Liver (tissue), 9 donors: Measurements from ENCODE around the gene FKBP11. TPM values are rescaled to one million over a fixed set of nuclear protein-coding genes. Genes with fewer than 3 reads are reported as not detected.
A peak's percentile ranks its signal among the peaks of the same experiment; 100 is the strongest.

ENCODE experiments used
- DNase-seq: peaks from one replicate; pipeline ENCODE4 v3.0.0-alpha.2; 2017; ENCODE audit warnings: low spot score
- H3K27ac ChIP-seq, 2 donors: one replicate each; pipeline ENCODE4 v1.7.0; 2013; ENCODE audit warnings: inconsistent platforms in 2 of 2, low read length in 2 of 2, control low read depth in 1 of 2, low read depth in 1 of 2, mild to moderate bottlenecking in 1 of 2
- H3K27me3 ChIP-seq, 4 donors: one replicate each; pipeline versions ENCODE4 v1.6.1 to v1.7.0; 2013; ENCODE audit warnings: low read length in 3 of 4, inconsistent platforms in 1 of 4, mild to moderate bottlenecking in 1 of 4, moderate library complexity in 1 of 4; ENCODE audit not compliant: control insufficient read depth in 4 of 4, insufficient read depth in 4 of 4
- H3K36me3 ChIP-seq, 4 donors: one replicate each; pipeline versions ENCODE4 v1.6.1 to v1.7.0; 2013; ENCODE audit warnings: low read length in 3 of 4, mild to moderate bottlenecking in 3 of 4, low read depth in 1 of 4, moderate library complexity in 1 of 4; ENCODE audit not compliant: control insufficient read depth in 4 of 4, insufficient read depth in 3 of 4
- H3K4me1 ChIP-seq, 4 donors: one replicate each; pipeline versions ENCODE4 v1.6.1 to v1.7.0; 2013; ENCODE audit warnings: low read length in 3 of 4, mild to moderate bottlenecking in 3 of 4, moderate library complexity in 1 of 4; ENCODE audit not compliant: control insufficient read depth in 4 of 4, insufficient read depth in 4 of 4
- H3K4me3 ChIP-seq, 3 donors: one replicate each; pipeline versions ENCODE4 v1.6.1 to v1.7.0; 2013; ENCODE audit warnings: low read length in 3 of 3, control low read depth in 1 of 3, low read depth in 1 of 3, mild to moderate bottlenecking in 1 of 3
- H3K9ac ChIP-seq, 2 donors: one replicate each; pipeline ENCODE4 v1.7.0; 2013; ENCODE audit warnings: low read length in 2 of 2, mild to moderate bottlenecking in 2 of 2, moderate library complexity in 2 of 2, control low read depth in 1 of 2, low read depth in 1 of 2
- H3K9me3 ChIP-seq, 4 donors: one replicate each; pipeline versions ENCODE4 v1.6.1 to v1.7.0; 2013; ENCODE audit warnings: low read length in 3 of 4; ENCODE audit not compliant: control insufficient read depth in 4 of 4
- EGR1 ChIP-seq, 2 donors: IDR thresholded peaks; 2 replicates each; pipeline ENCODE4 v1.6.1; 2016 to 2018; ENCODE audit warnings: antibody characterized with exemption in 2 of 2, low read depth in 2 of 2
- FOXA1 ChIP-seq: IDR thresholded peaks from 2 replicates; pipeline ENCODE4 v1.6.1; 2016; ENCODE audit warnings: antibody characterized with exemption
- FOXA2 ChIP-seq: IDR thresholded peaks from 2 replicates; pipeline ENCODE4 v1.6.1; 2016; ENCODE audit warnings: antibody characterized with exemption
- HNF4A ChIP-seq, 2 donors: conservative IDR thresholded peaks; 2 replicates each; pipeline ENCODE4 v1.6.1; 2016; ENCODE audit warnings: antibody characterized with exemption in 2 of 2, mild to moderate bottlenecking in 2 of 2
- HNF4G ChIP-seq: IDR thresholded peaks from 2 replicates; pipeline ENCODE4 v1.6.1; 2016; ENCODE audit warnings: antibody characterized with exemption
- JUND ChIP-seq, 2 donors: IDR thresholded peaks; 2 replicates each; pipeline ENCODE4 v1.6.1; 2016; ENCODE audit warnings: antibody characterized with exemption in 2 of 2
- MAX ChIP-seq: IDR thresholded peaks from 2 replicates; pipeline ENCODE4 v1.6.1; 2016; ENCODE audit warnings: antibody characterized with exemption
- RAD21 ChIP-seq, 2 donors: IDR thresholded peaks; 2 replicates each; pipeline ENCODE4 v1.6.1; 2016; ENCODE audit warnings: antibody characterized with exemption in 2 of 2, mild to moderate bottlenecking in 2 of 2
- REST ChIP-seq: IDR thresholded peaks from 2 replicates; pipeline ENCODE4 v1.6.1; 2016; ENCODE audit warnings: antibody characterized with exemption, mild to moderate bottlenecking
- RXRA ChIP-seq, 2 donors: IDR thresholded peaks; 2 replicates each; pipeline ENCODE4 v1.6.1; 2017 to 2018; ENCODE audit warnings: antibody characterized with exemption in 2 of 2, mild to moderate bottlenecking in 1 of 2
- SP1 ChIP-seq: IDR thresholded peaks from 2 replicates; pipeline ENCODE4 v1.6.1; 2018; ENCODE audit warnings: antibody characterized with exemption, mild to moderate bottlenecking
- TAF1 ChIP-seq: conservative IDR thresholded peaks from 2 replicates; pipeline ENCODE4 v1.6.1; 2016; ENCODE audit warnings: antibody characterized with exemption, mild to moderate bottlenecking
- YY1 ChIP-seq: IDR thresholded peaks from 2 replicates; pipeline ENCODE4 v1.6.1; 2016; ENCODE audit warnings: antibody characterized with exemption, mild to moderate bottlenecking
- WGBS: extraction: QIAGEN DNeasy Blood & Tissue Kit; methylation state at CpG from one replicate; pipeline ENCODE4 v1.1.7; 2013; 5-methylcytosine and 5-hydroxymethylcytosine counted together
- polyA plus RNA-seq, 2 donors: library from polyadenylated mRNA; stranded (reverse) in 1 of 2; unstranded in 1 of 2; fragments of 200-250 nt in 1 of 2; fragments of >200 nt in 1 of 2; fragmentation: Nextera tagmentation in 1 of 2; extraction: Ambion mirVana in 1 of 2; gene quantifications; one replicate each; pipeline versions ENCODE4 v1.2.1 to v1.2.3, GENCODE V29; 2013 to 2015
- total RNA-seq, 2 donors: library from RNA; depleted of rRNA; stranded (reverse); fragments of >200 nt; gene quantifications; one replicate each; pipeline ENCODE4 v1.2.3, GENCODE V29; 2014
- TF ChIP-seq, protein P1 (sequence below): IDR thresholded peaks from 2 replicates; pipeline ENCODE4 v1.6.1; 2016; ENCODE audit warnings: antibody characterized with exemption
- TF ChIP-seq, protein P2 (sequence below): fragments of 150-350 bp; IDR thresholded peaks from 2 replicates; pipeline ENCODE4 v1.5.1; 2017; ENCODE audit warnings: improper control_type of control experiment, low read depth, low read length; ENCODE audit not compliant: missing input control
- donor health status: healthy.
- donor health status: healthy.
- donor health status: healthy.
- donor health status: healthy.
- donor health status: healthy.

FKBP11 gene
- total and polyA plus RNA-seq, 4 donors, result 28.6 to 162 (median 64.9) TPM

DNA sequence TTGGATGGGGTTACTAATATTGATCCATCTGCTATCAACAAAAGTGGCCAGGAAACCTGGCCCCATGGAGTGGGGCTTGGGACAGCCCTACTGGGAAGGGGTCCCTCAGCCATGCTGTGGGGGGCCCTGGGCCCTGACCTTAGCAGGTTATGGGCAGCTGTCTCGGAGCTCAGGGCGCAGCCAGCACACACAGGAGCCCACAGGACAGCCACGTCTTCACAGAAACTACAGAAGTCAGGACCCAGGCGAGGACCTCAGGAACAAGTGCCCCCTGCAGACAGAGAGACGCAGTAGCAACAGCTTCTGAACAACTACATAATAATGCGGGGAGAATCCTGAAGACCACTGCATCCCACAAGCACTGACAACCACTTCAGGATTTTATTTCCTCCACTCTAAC, 11.9 kb upstream of the FKBP11 start:
- no peak for TF ChIP-seq HNF4G
- TF ChIP-seq TAF1, result no peak
- TF ChIP-seq REST, result no peak
- no peak for TF ChIP-seq EGR1 (IDR thresholded peaks at IDR 0.05; ENCODE audit: low read depth in 2 of 2)
- no peak for TF ChIP-seq RAD21 (IDR thresholded peaks at IDR 0.05)
- TF ChIP-seq, protein P1, sequence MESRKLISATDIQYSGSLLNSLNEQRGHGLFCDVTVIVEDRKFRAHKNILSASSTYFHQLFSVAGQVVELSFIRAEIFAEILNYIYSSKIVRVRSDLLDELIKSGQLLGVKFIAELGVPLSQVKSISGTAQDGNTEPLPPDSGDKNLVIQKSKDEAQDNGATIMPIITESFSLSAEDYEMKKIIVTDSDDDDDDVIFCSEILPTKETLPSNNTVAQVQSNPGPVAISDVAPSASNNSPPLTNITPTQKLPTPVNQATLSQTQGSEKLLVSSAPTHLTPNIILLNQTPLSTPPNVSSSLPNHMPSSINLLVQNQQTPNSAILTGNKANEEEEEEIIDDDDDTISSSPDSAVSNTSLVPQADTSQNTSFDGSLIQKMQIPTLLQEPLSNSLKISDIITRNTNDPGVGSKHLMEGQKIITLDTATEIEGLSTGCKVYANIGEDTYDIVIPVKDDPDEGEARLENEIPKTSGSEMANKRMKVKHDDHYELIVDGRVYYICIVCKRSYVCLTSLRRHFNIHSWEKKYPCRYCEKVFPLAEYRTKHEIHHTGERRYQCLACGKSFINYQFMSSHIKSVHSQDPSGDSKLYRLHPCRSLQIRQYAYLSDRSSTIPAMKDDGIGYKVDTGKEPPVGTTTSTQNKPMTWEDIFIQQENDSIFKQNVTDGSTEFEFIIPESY, result no peak
- no peak for TF ChIP-seq RXRA (IDR thresholded peaks at IDR 0.05)
- TF ChIP-seq FOXA1, result no peak
- TF ChIP-seq SP1, result no peak
- no peak for TF ChIP-seq MAX
- no peak for TF ChIP-seq JUND (IDR thresholded peaks at IDR 0.05)
- no peak for TF ChIP-seq YY1
- no peak for TF ChIP-seq FOXA2
- no peak overlapping the region for H3K4me3 ChIP-seq
- H3K27ac ChIP-seq, result no peak overlapping the region
- no peaks in the 10 kb centered on the region for H3K9me3 ChIP-seq
- no peak overlapping the region for H3K9ac ChIP-seq
- DNase-seq, result no peak
- peaks cover 0 to 49% (median 26%) of the 10 kb centered on the region in 4 donors for H3K36me3 ChIP-seq
- no peaks in the 10 kb centered on the region for H3K27me3 ChIP-seq
- 92% methylated on average over 6 of the region's 6 CpGs for WGBS
- H3K4me1 ChIP-seq, result no peaks in the 10 kb centered on the region

GRCh38 chr12:48936379-48936979, 11.2 kb upstream of the FKBP11 start:
- Histone ChIP-seq H3K4me1 (no peaks in the 10 kb centered on the region), H3K36me3 (peaks cover 0 to 49% (median 27%) of the 10 kb centered on the region in 4 donors), H3K9ac (no peak overlapping the region), H3K27ac (no peak overlapping the region), H3K9me3 (no peaks in the 10 kb centered on the region), H3K4me3 (no peak overlapping the region), H3K27me3 (no peaks in the 10 kb centered on the region)
- no peak for TF ChIP-seq FOXA2
- peak; percentile 81 to 87 for TF ChIP-seq RAD21 (IDR thresholded peaks at IDR 0.05)
- no peak for TF ChIP-seq HNF4A (conservative IDR thresholded peaks at IDR 0.05)
- no peak for TF ChIP-seq MAX
- no peak for TF ChIP-seq RXRA (IDR thresholded peaks at IDR 0.05)
- TF ChIP-seq, protein P2, sequence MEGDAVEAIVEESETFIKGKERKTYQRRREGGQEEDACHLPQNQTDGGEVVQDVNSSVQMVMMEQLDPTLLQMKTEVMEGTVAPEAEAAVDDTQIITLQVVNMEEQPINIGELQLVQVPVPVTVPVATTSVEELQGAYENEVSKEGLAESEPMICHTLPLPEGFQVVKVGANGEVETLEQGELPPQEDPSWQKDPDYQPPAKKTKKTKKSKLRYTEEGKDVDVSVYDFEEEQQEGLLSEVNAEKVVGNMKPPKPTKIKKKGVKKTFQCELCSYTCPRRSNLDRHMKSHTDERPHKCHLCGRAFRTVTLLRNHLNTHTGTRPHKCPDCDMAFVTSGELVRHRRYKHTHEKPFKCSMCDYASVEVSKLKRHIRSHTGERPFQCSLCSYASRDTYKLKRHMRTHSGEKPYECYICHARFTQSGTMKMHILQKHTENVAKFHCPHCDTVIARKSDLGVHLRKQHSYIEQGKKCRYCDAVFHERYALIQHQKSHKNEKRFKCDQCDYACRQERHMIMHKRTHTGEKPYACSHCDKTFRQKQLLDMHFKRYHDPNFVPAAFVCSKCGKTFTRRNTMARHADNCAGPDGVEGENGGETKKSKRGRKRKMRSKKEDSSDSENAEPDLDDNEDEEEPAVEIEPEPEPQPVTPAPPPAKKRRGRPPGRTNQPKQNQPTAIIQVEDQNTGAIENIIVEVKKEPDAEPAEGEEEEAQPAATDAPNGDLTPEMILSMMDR, result peak; percentile 90
- TF ChIP-seq YY1, result no peak
- TF ChIP-seq EGR1 (IDR thresholded peaks at IDR 0.05; ENCODE audit: low read depth in 2 of 2), result no peak
- TF ChIP-seq JUND (IDR thresholded peaks at IDR 0.05), result no peak
- peak; percentile 81 for DNase-seq
